HG02938 (cell line): ENCODE measurements around the gene SMIM35.

ENCODE experiments used
- ATAC-seq: cut with Tn5 transposase; IDR thresholded peaks from one replicate; pipeline ENCODE4 v1.9.1; 2021; ENCODE audit warnings: mild to moderate bottlenecking, moderate library complexity; ENCODE audit not compliant: unreplicated experiment

The SMIM35 gene

GRCh38 chr11:118060081-118060661, 26.6 kb downstream of the SMIM35 start:
- no peak for ATAC-seq

GRCh38 chr11:118059246-118059940, 27.4 kb downstream of the SMIM35 start:
- no peak for ATAC-seq

- ATAC-seq: no peak
Observed at GRCh38 chr11:118058311-118059245, 28.2 kb downstream of the SMIM35 start.

GRCh38 chr11:118057251-118058145, 29.3 kb downstream of the SMIM35 start:
- ATAC-seq: no peak

GRCh38 chr11:118056806-118057205, 30.0 kb downstream of the SMIM35 start:
- no peak for ATAC-seq

GRCh38 chr11:118055966-118056365, 30.8 kb downstream of the SMIM35 start:
- no peak for ATAC-seq

GRCh38 chr11:118054712-118055640, 31.8 kb downstream of the SMIM35 start:
- no peak for ATAC-seq

- ATAC-seq: no peak
Observed at GRCh38 chr11:118052581-118053206, 34.1 kb downstream of the SMIM35 start.

GRCh38 chr11:118051611-118052461, 34.9 kb downstream of the SMIM35 start:
- peak; percentile 66 for ATAC-seq

- no peak for ATAC-seq
Observed at GRCh38 chr11:118051136-118051610, 35.6 kb downstream of the SMIM35 start.

- no peak for ATAC-seq
Observed at GRCh38 chr11:118050208-118050891, 36.4 kb downstream of the SMIM35 start.

GRCh38 chr11:118049771-118050170, 37.0 kb downstream of the SMIM35 start:
- ATAC-seq: no peak

GRCh38 chr11:118048472-118049370, 38.0 kb downstream of the SMIM35 start:
- no peak for ATAC-seq

- ATAC-seq: no peak
Observed at GRCh38 chr11:118047749-118048148, 39.0 kb downstream of the SMIM35 start.

- no peak for ATAC-seq
Observed at GRCh38 chr11:118046964-118047700, 39.6 kb downstream of the SMIM35 start.
